ENCODE results near the gene SRL. TPM values are rescaled to one million over a fixed set of nuclear protein-coding genes. Genes with fewer than 3 reads are reported as not detected.

SRL gene
- total RNA-seq, 1 donor from 2014 or later: 0.37 TPM

GRCh38 chr16:4179763-4180260 lies 62.1 kb downstream of the SRL start:
- H3K36me3 Mint-ChIP-seq (ENCODE audit: unreplicated experiment): peaks cover 3% of the 10 kb centered on the region
- H3K27ac Mint-ChIP-seq (ENCODE audit: unreplicated experiment): no peak overlapping the region
- DNase-seq: no peak
- peaks cover 5% of the 10 kb centered on the region for H3K9me3 Mint-ChIP-seq (ENCODE audit: unreplicated experiment)
- peaks cover 2% of the 10 kb centered on the region for H3K27me3 Mint-ChIP-seq (ENCODE audit: unreplicated experiment)
- H3K4me1 Mint-ChIP-seq (ENCODE audit: low read depth, unreplicated experiment): peaks cover 5% of the 10 kb centered on the region
- no peak overlapping the region for H3K4me3 Mint-ChIP-seq (ENCODE audit: unreplicated experiment)
- TF ChIP-seq CTCF (IDR thresholded peaks at IDR 0.05; ENCODE audit: partially characterized antibody, unreplicated experiment): no peak

- no peak overlapping the region for H3K4me3 Mint-ChIP-seq (ENCODE audit: unreplicated experiment)
- H3K9me3 Mint-ChIP-seq (ENCODE audit: unreplicated experiment): peaks cover 2% of the 10 kb centered on the region
- TF ChIP-seq CTCF (IDR thresholded peaks at IDR 0.05; ENCODE audit: partially characterized antibody, unreplicated experiment): no peak
- H3K4me1 Mint-ChIP-seq (ENCODE audit: low read depth, unreplicated experiment): peaks cover 3% of the 10 kb centered on the region
- no peak for DNase-seq
- H3K36me3 Mint-ChIP-seq (ENCODE audit: unreplicated experiment): peaks cover 3% of the 10 kb centered on the region
- H3K27ac Mint-ChIP-seq (ENCODE audit: unreplicated experiment): no peak overlapping the region
- no peaks in the 10 kb centered on the region for H3K27me3 Mint-ChIP-seq (ENCODE audit: unreplicated experiment)
Observed at GRCh38 chr16:4179020-4179419, 62.9 kb downstream of the SRL start.

- Mint-ChIP-seq H3K36me3 (ENCODE audit: unreplicated experiment) (peaks cover 3% of the 10 kb centered on the region), H3K4me3 (ENCODE audit: unreplicated experiment) (no peak overlapping the region), H3K9me3 (ENCODE audit: unreplicated experiment) (peaks cover 2% of the 10 kb centered on the region), H3K4me1 (ENCODE audit: low read depth, unreplicated experiment) (peaks cover 3% of the 10 kb centered on the region), H3K27ac (ENCODE audit: unreplicated experiment) (no peak overlapping the region), H3K27me3 (ENCODE audit: unreplicated experiment) (no peaks in the 10 kb centered on the region)
- no peak for DNase-seq
- no peak for TF ChIP-seq CTCF (IDR thresholded peaks at IDR 0.05; ENCODE audit: partially characterized antibody, unreplicated experiment)
Observed at GRCh38 chr16:4178468-4179010, 63.3 kb downstream of the SRL start.

- peaks cover 2% of the 10 kb centered on the region for H3K9me3 Mint-ChIP-seq (ENCODE audit: unreplicated experiment)
- H3K4me3 Mint-ChIP-seq (ENCODE audit: unreplicated experiment): no peak overlapping the region
- TF ChIP-seq CTCF (IDR thresholded peaks at IDR 0.05; ENCODE audit: partially characterized antibody, unreplicated experiment): no peak
- DNase-seq: no peak
- no peak overlapping the region for H3K27ac Mint-ChIP-seq (ENCODE audit: unreplicated experiment)
- H3K36me3 Mint-ChIP-seq (ENCODE audit: unreplicated experiment): peaks cover 3% of the 10 kb centered on the region
- no peaks in the 10 kb centered on the region for H3K27me3 Mint-ChIP-seq (ENCODE audit: unreplicated experiment)
- peaks cover 3% of the 10 kb centered on the region for H3K4me1 Mint-ChIP-seq (ENCODE audit: low read depth, unreplicated experiment)
Observed at GRCh38 chr16:4176906-4177417, 64.9 kb downstream of the SRL start.

GRCh38 chr16:4175849-4176248 lies 66.0 kb downstream of the SRL start:
- Mint-ChIP-seq H3K36me3 (ENCODE audit: unreplicated experiment) (peaks cover 3% of the 10 kb centered on the region), H3K27ac (ENCODE audit: unreplicated experiment) (no peak overlapping the region), H3K9me3 (ENCODE audit: unreplicated experiment) (peaks cover 2% of the 10 kb centered on the region), H3K27me3 (ENCODE audit: unreplicated experiment) (peaks cover 2% of the 10 kb centered on the region), H3K4me3 (ENCODE audit: unreplicated experiment) (no peak overlapping the region), H3K4me1 (ENCODE audit: low read depth, unreplicated experiment) (no peaks in the 10 kb centered on the region)
- no peak for TF ChIP-seq CTCF (IDR thresholded peaks at IDR 0.05; ENCODE audit: partially characterized antibody, unreplicated experiment)
- DNase-seq: no peak
